ENCODE results near the gene GHSR.

DNA sequence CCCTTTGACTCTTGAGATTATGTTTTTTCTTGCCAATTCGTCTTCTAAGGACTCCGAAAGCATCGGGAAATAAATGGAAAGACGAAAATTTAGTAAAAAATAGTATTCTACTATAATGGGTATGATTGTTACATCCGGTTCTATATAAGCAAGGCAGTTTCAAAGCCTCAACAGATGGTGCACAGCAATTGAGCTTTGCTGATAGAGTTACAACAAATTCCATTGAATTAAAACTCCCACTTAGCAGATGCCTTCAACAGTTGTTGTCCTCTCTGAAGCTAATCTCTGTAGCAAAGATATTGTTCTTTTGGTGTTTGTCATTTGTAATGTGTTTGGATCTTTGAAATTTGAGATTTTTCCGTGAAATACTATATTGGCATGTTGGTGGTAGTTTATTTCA, 16.1 kb upstream of the GHSR start:
- TF ChIP-seq, protein P1, sequence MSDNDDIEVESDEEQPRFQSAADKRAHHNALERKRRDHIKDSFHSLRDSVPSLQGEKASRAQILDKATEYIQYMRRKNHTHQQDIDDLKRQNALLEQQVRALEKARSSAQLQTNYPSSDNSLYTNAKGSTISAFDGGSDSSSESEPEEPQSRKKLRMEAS (IDR thresholded peaks at IDR 0.05), result no peak
- no peak for TF ChIP-seq EZH2phosphoT487 (IDR thresholded peaks at IDR 0.05; ENCODE audit: borderline replicate concordance)
- TF ChIP-seq, protein P2, sequence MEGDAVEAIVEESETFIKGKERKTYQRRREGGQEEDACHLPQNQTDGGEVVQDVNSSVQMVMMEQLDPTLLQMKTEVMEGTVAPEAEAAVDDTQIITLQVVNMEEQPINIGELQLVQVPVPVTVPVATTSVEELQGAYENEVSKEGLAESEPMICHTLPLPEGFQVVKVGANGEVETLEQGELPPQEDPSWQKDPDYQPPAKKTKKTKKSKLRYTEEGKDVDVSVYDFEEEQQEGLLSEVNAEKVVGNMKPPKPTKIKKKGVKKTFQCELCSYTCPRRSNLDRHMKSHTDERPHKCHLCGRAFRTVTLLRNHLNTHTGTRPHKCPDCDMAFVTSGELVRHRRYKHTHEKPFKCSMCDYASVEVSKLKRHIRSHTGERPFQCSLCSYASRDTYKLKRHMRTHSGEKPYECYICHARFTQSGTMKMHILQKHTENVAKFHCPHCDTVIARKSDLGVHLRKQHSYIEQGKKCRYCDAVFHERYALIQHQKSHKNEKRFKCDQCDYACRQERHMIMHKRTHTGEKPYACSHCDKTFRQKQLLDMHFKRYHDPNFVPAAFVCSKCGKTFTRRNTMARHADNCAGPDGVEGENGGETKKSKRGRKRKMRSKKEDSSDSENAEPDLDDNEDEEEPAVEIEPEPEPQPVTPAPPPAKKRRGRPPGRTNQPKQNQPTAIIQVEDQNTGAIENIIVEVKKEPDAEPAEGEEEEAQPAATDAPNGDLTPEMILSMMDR (IDR thresholded peaks at IDR 0.05 in 2 of 3, conservative IDR thresholded peaks at IDR 0.05 in 1 of 3; ENCODE audit: borderline replicate concordance in 1 of 3, insufficient read depth in 1 of 3, low read depth in 2 of 3, low read length in 2 of 3), result no peak
- TF ChIP-seq ZNF274 (IDR thresholded peaks at IDR 0.05; ENCODE audit: low read depth, low read length), result no peak
- TF ChIP-seq, protein P3, sequence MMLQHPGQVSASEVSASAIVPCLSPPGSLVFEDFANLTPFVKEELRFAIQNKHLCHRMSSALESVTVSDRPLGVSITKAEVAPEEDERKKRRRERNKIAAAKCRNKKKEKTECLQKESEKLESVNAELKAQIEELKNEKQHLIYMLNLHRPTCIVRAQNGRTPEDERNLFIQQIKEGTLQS (IDR thresholded peaks at IDR 0.05), result no peak
- no peak for TF ChIP-seq EZH2 (IDR thresholded peaks at IDR 0.05)
- TF ChIP-seq POLR2A (IDR thresholded peaks at IDR 0.05; ENCODE audit: borderline replicate concordance, extremely low read depth, insufficient read depth, insufficient read length), result no peak
- TF ChIP-seq JUND (IDR thresholded peaks at IDR 0.05), result no peak
